K562 (cell line): ENCODE data around the gene PARK7. TPM values are rescaled to one million over a fixed set of nuclear protein-coding genes. Genes with fewer than 3 reads are reported as not detected.

ENCODE experiments used
- CAMTA2 ChIP-seq: fragments of 250-450 bp; sonication (Bioruptor Pico); conservative IDR thresholded peaks from 2 replicates; pipeline ENCODE4 v1.5.1; 2022
- CSDE1 ChIP-seq, 2 experiments: fragments of 450-650 bp; IDR thresholded peaks; 2 replicates each; pipeline ENCODE4 v1.6.1; 2016; ENCODE audit warnings: mild to moderate bottlenecking in 1 of 2
- DIDO1 ChIP-seq: fragments of 450-650 bp; IDR thresholded peaks from 2 replicates; pipeline ENCODE4 v1.6.1; 2016; ENCODE audit warnings: low read depth, missing biosample characterization, missing genetic modification characterization
- E2F3 ChIP-seq: fragments of 250-450 bp; sonication (Bioruptor Pico); IDR thresholded peaks from 2 replicates; pipeline ENCODE4 v1.4.0; 2020; ENCODE audit warnings: mild to moderate bottlenecking
- ID3 ChIP-seq, 2 experiments: fragments of 250-450 bp in 1 of 2; fragments of 450-650 bp in 1 of 2; sonication (Bioruptor Pico) in 1 of 2; IDR thresholded peaks; 2 replicates each; pipeline versions ENCODE4 v1.6.1 to v1.8.0; 2016 to 2021; ENCODE audit warnings: mild to moderate bottlenecking in 2 of 2, moderate library complexity in 2 of 2, missing compliant biosample characterization in 1 of 2, missing genetic modification characterization in 1 of 2
- KDM2B ChIP-seq: fragments of 250-450 bp; sonication (Bioruptor Pico); IDR thresholded peaks from 2 replicates; pipeline ENCODE4 v1.8.0; 2021; ENCODE audit warnings: mild to moderate bottlenecking, moderate library complexity
- MYC ChIP-seq, 2 experiments: fragments of 250-450 bp in 1 of 2; sonication (Bioruptor Pico) in 1 of 2; IDR thresholded peaks; 2 replicates each; pipeline versions ENCODE4 v1.5.1 to v1.6.1; 2012 to 2021; ENCODE audit warnings: low read depth in 2 of 2, borderline replicate concordance in 1 of 2, improper control_type of control experiment in 1 of 2, low read length in 1 of 2, mild to moderate bottlenecking in 1 of 2, moderate library complexity in 1 of 2
- NFE2 ChIP-seq: IDR thresholded peaks from 2 replicates; pipeline ENCODE4 v1.6.1; 2014; ENCODE audit warnings: antibody characterized with exemption, low read depth
- NFE2L1 ChIP-seq: fragments of 450-650 bp; IDR thresholded peaks from 2 replicates; pipeline ENCODE4 v1.6.1; 2016; ENCODE audit warnings: missing genetic modification characterization, low read depth, mild to moderate bottlenecking, missing compliant biosample characterization, moderate library complexity, borderline replicate concordance
- NFRKB ChIP-seq: fragments of 450-650 bp; IDR thresholded peaks from 2 replicates; pipeline ENCODE4 v1.6.1; 2016; ENCODE audit warnings: low read depth
- PCBP2 ChIP-seq: fragments of 200-400 bp; formaldehyde crosslinking; IDR thresholded peaks from 2 replicates; pipeline ENCODE4 v1.6.1; 2018; ENCODE audit warnings: low read length, low read depth, mild to moderate bottlenecking, moderate library complexity; ENCODE audit not compliant: poor library complexity, severe bottlenecking
- PHF8 ChIP-seq: fragments of 200-600 bp; sonication (generic); IDR thresholded peaks from 2 replicates; pipeline ENCODE4 v1.6.1; 2012; ENCODE audit warnings: mixed run types, mild to moderate bottlenecking, inconsistent platforms, low read length, moderate library complexity, borderline replicate concordance
- PRMT5 ChIP-seq: sonication (generic); formaldehyde crosslinking; IDR thresholded peaks from 2 replicates; pipeline ENCODE4 v1.5.0; 2020; ENCODE audit warnings: missing genetic modification reagents
- PTBP1 ChIP-seq: fragments of 200-400 bp; formaldehyde crosslinking; IDR thresholded peaks from 2 replicates; pipeline ENCODE4 v1.6.1; 2017; ENCODE audit warnings: low read depth, low read length
- RNF2 ChIP-seq: sonication (generic); IDR thresholded peaks from 2 replicates; pipeline ENCODE4 v1.6.1; 2016
- VEZF1 ChIP-seq: fragments of 200-800 bp; sonication (Bioruptor generic); IDR thresholded peaks from 2 replicates; pipeline ENCODE4 v1.6.1; 2017; ENCODE audit warnings: missing genetic modification characterization, missing compliant biosample characterization
- ZBTB43 ChIP-seq: sonication (generic); formaldehyde crosslinking; IDR thresholded peaks from 2 replicates; pipeline ENCODE4 v1.8.0; 2023; ENCODE audit warnings: mild to moderate bottlenecking, missing genetic modification reagents
- ZBTB9 ChIP-seq: fragments of 450-650 bp; formaldehyde crosslinking; IDR thresholded peaks from 2 replicates; pipeline ENCODE4 v1.4.0; 2020; ENCODE audit warnings: mild to moderate bottlenecking, moderate library complexity
- ZNF143 ChIP-seq: sonication (generic); formaldehyde crosslinking; IDR thresholded peaks from 2 replicates; pipeline ENCODE4 v1.9.0; 2022; ENCODE audit warnings: mild to moderate bottlenecking, missing genetic modification reagents
- ZNF311 ChIP-seq: fragments of 250-450 bp; sonication (Bioruptor Pico); IDR thresholded peaks from 2 replicates; pipeline ENCODE4 v1.4.0; 2020; ENCODE audit warnings: mild to moderate bottlenecking, moderate library complexity
- ZSCAN32 ChIP-seq: fragments of 450-650 bp; formaldehyde crosslinking; IDR thresholded peaks from 2 replicates; pipeline ENCODE4 v1.4.0; 2020; ENCODE audit warnings: mild to moderate bottlenecking, moderate library complexity
- ZZZ3 ChIP-seq: fragments of 450-650 bp; IDR thresholded peaks from 2 replicates; pipeline ENCODE4 v1.6.1; 2016; ENCODE audit warnings: antibody characterized with exemption, mild to moderate bottlenecking, moderate library complexity
- polyA plus RNA-seq, 8 experiments: library from polyadenylated mRNA; depleted of rRNA in 4 of 8; stranded (reverse) in 5 of 8; unstranded in 3 of 8; fragments of >200 nt; fragmentation: Nextera tagmentation in 2 of 8; fragmentation: Illumina TruSeq in 1 of 8; extraction: Ambion mirVana in 2 of 8; extraction: Trizol in 1 of 8; gene quantifications; 2 replicates each; pipeline versions ENCODE4 v1.2.1 to v1.2.3, GENCODE V29; 2011 to 2014; ENCODE audit warnings: inconsistent platforms in 1 of 8, missing spikeins in 1 of 8
- total RNA-seq, 7 experiments: library from RNA; depleted of rRNA in 6 of 7; stranded (reverse); fragments of >200 nt in 6 of 7; fragmentation: Illumina TruSeq in 2 of 7; extraction: Trizol in 2 of 7; gene quantifications; 2 replicates each; pipeline versions ENCODE4 v1.2.1 to v1.2.3, GENCODE V29; 2011 to 2021; ENCODE audit warnings: low replicate concordance in 1 of 7

The PARK7 gene
- total and polyA plus RNA-seq, 9 of the 15 experiments (the other 6 are each of a cell fraction or from before 2014, with no cell fraction given), result 374 to 1,298 (median 484) TPM

- TF ChIP-seq ZBTB43 (CRISPR knock-in tag) (peak; percentile 88; the same call in 1 of the 2 replicates), E2F3 (CRISPR knock-in tag) (no peak), ZZZ3 (no peak), DIDO1 (tag) (no peak), ZSCAN32 (no peak), VEZF1 (peak; percentile 42; the same call in 1 of the 2 replicates), KDM2B (CRISPR knock-in tag) (peak; percentile 85; the same call in 1 of the 2 replicates), MYC (IDR thresholded peaks at IDR 0.05; ENCODE audit: low read depth, low read length) (0 out of 2 replicates have a peak, but pooled peaks have one; percentile 19), MYC (CRISPR knock-in tag; IDR thresholded peaks at IDR 0.05; ENCODE audit: borderline replicate concordance, low read depth) (no peak), NFE2L1 (tag) (no peak), CSDE1 (IDR thresholded peaks at IDR 0.05) (no peak), PTBP1 (0 out of 2 replicates have a peak, but pooled peaks have one; percentile 39), ZBTB9 (no peak), ZNF311 (no peak), CAMTA2 (CRISPR knock-in tag) (no peak), PRMT5 (CRISPR knock-in tag) (no peak), PCBP2 (no peak), ZNF143 (CRISPR knock-in tag) (0 out of 2 replicates have a peak, but pooled peaks have one; percentile 17), NFRKB (no peak), RNF2 (peak; percentile 90), NFE2 (no peak), ID3 (CRISPR knock-in tag; IDR thresholded peaks at IDR 0.05) (no peak), ID3 (tag; IDR thresholded peaks at IDR 0.05) (no peak), PHF8 (peak; percentile 40; the same call in 1 of the 2 replicates)
Measured at GRCh38 chr1:8026153-8026975, 64.9 kb downstream of the PARK7 start, which contains the start of gene ERRFI1 (continued).
